H1 (cell line): ENCODE data around the gene MRPS10. TPM values are rescaled to one million over a fixed set of nuclear protein-coding genes. Genes with fewer than 3 reads are reported as not detected.

ENCODE experiments used
- CTCF ChIA-PET: fragments of 300-600 bp; sonication (Branson Sonifier 250); formaldehyde crosslinking; loops from one replicate; lab custom pipeline; 2021; ENCODE audit not compliant: partially characterized antibody; lab: Charles Lee
- POLR2A ChIA-PET: fragments of 300-600 bp; sonication (Branson Sonifier 250); formaldehyde crosslinking; loops from one replicate; lab custom pipeline; 2021; ENCODE audit warnings: inconsistent platforms; ENCODE audit not compliant: partially characterized antibody; lab: Charles Lee
- DNase-seq, 2 experiments: peaks; one replicate each; pipeline versions ENCODE4 v3.0.0 to v3.0.0-alpha.2; 2010 to 2022; ENCODE audit warnings: low spot score in 2 of 2, low read depth in 1 of 2, mixed read lengths in 1 of 2
- FAIRE-seq: peaks from 2 replicates; lab custom pipeline; 2011; peaks lifted over from hg19 to GRCh38; lab: Jason Lieb, UNC
- H2AFZ ChIP-seq: 2 replicates; pipeline ENCODE4 v1.8.1; 2012; ENCODE audit warnings: low read length, inconsistent platforms
- H2AK5ac ChIP-seq: 2 replicates; pipeline ENCODE4 v1.6.1; 2013; ENCODE audit warnings: low read depth, low read length
- H2BK120ac ChIP-seq: replicated peaks from 2 replicates; pipeline ENCODE3; 2013; ENCODE audit warnings: low read depth, low read length, inconsistent platforms
- H2BK12ac ChIP-seq: 2 replicates; pipeline ENCODE4 v1.6.1; 2013; ENCODE audit warnings: low read depth, low read length
- H2BK15ac ChIP-seq: 2 replicates; pipeline ENCODE4 v1.6.1; 2013; ENCODE audit warnings: low read length
- H2BK20ac ChIP-seq: 2 replicates; pipeline ENCODE4 v1.6.1; 2013; ENCODE audit warnings: low read length
- H2BK5ac ChIP-seq: 2 replicates; pipeline ENCODE4 v1.6.1; 2013; ENCODE audit warnings: low read depth, low read length
- H3K14ac ChIP-seq: 2 replicates; pipeline ENCODE4 v1.6.1; 2013; ENCODE audit warnings: inconsistent platforms; ENCODE audit not compliant: insufficient read length
- H3K18ac ChIP-seq: 2 replicates; pipeline ENCODE4 v1.6.1; 2013; ENCODE audit warnings: low read length; ENCODE audit errors: extremely low read depth
- H3K23ac ChIP-seq: 2 replicates; pipeline ENCODE4 v1.6.1; 2013; ENCODE audit warnings: inconsistent platforms; ENCODE audit not compliant: insufficient read length
- H3K23me2 ChIP-seq: 2 replicates; pipeline ENCODE4 v1.6.1; 2013; ENCODE audit warnings: low read depth, low read length
- H3K27ac ChIP-seq: 2 replicates; pipeline ENCODE4 v1.6.1; 2011; ENCODE audit warnings: low read depth, low read length, inconsistent platforms
- H3K27me3 ChIP-seq, 4 experiments: replicated peaks in 1 of 4; 1 replicate in 1 of 4; 2 replicates in 3 of 4; pipeline versions ENCODE4 v1.6.1 to v1.8.1; 2011 to 2013; ENCODE audit warnings: low read length in 3 of 4, mild to moderate bottlenecking in 3 of 4, inconsistent platforms in 2 of 4, mixed read lengths in 2 of 4, moderate library complexity in 1 of 4; ENCODE audit not compliant: control insufficient read depth in 3 of 4, insufficient read depth in 3 of 4; ENCODE audit errors: extremely low read depth in 1 of 4
- H3K36me3 ChIP-seq, 4 experiments: 2 replicates each; pipeline versions ENCODE4 v1.6.1 to v1.8.1; 2011 to 2013; ENCODE audit warnings: mild to moderate bottlenecking in 4 of 4, low read length in 3 of 4, moderate library complexity in 2 of 4, control low read depth in 1 of 4, inconsistent platforms in 1 of 4; ENCODE audit not compliant: insufficient read depth in 4 of 4, control insufficient read depth in 2 of 4
- H3K4ac ChIP-seq: replicated peaks from 2 replicates; pipeline ENCODE3; 2013; ENCODE audit warnings: low read length, low read depth, mixed read lengths, inconsistent platforms; ENCODE audit not compliant: insufficient read length
- H3K4me1 ChIP-seq, 4 experiments: replicated peaks in 1 of 4; 1 replicate in 1 of 4; 2 replicates in 3 of 4; pipeline versions ENCODE4 v1.6.1 to v1.8.1; 2011 to 2013; ENCODE audit warnings: low read length in 3 of 4, inconsistent platforms in 2 of 4, mixed read lengths in 1 of 4; ENCODE audit not compliant: insufficient read depth in 4 of 4, control insufficient read depth in 3 of 4
- H3K4me2 ChIP-seq, 2 experiments: 2 replicates each; pipeline versions ENCODE4 v1.6.1 to v1.8.1; 2011 to 2013; ENCODE audit warnings: low read depth in 2 of 2, low read length in 2 of 2, control low read depth in 1 of 2, inconsistent platforms in 1 of 2, mild to moderate bottlenecking in 1 of 2; ENCODE audit not compliant: insufficient read depth in 1 of 2
- H3K4me3 ChIP-seq, 4 experiments: fragments of 200-600, 300-600 bp in 1 of 4; sonication (generic), shearing (Covaris generic), sonication (Bioruptor Twin) in 1 of 4; 2 replicates each; pipeline versions ENCODE4 v1.5.1 to v1.8.1; 2011 to 2016; ENCODE audit warnings: low read length in 4 of 4, low read depth in 3 of 4, control low read depth in 2 of 4, inconsistent platforms in 2 of 4, mild to moderate bottlenecking in 2 of 4, mixed read lengths in 1 of 4, moderate library complexity in 1 of 4; ENCODE audit not compliant: insufficient read depth in 2 of 4; ENCODE audit errors: extremely low read depth in 1 of 4
- H3K56ac ChIP-seq: replicated peaks from 2 replicates; pipeline ENCODE3; 2013; ENCODE audit warnings: low read depth, mild to moderate bottlenecking, mixed read lengths, low read length, inconsistent platforms; ENCODE audit not compliant: insufficient read length
- H3K79me1 ChIP-seq: 2 replicates; pipeline ENCODE4 v1.6.1; 2013; ENCODE audit warnings: low read depth, low read length, control low read depth
- H3K79me2 ChIP-seq, 2 experiments: 2 replicates each; pipeline versions ENCODE4 v1.6.1 to v1.8.1; 2012 to 2013; ENCODE audit warnings: low read length in 2 of 2, mild to moderate bottlenecking in 2 of 2, inconsistent platforms in 1 of 2; ENCODE audit not compliant: insufficient read depth in 2 of 2, control insufficient read depth in 1 of 2
- H3K9ac ChIP-seq, 4 experiments: replicated peaks in 1 of 4; 1 replicate in 1 of 4; 2 replicates in 3 of 4; pipeline versions ENCODE4 v1.6.1 to v1.8.1; 2011 to 2013; ENCODE audit warnings: low read depth in 3 of 4, low read length in 3 of 4, control low read depth in 2 of 4, mild to moderate bottlenecking in 2 of 4, moderate library complexity in 2 of 4, inconsistent platforms in 1 of 4; ENCODE audit errors: extremely low read depth in 1 of 4
- H3K9me3 ChIP-seq, 2 experiments: 2 replicates each; pipeline versions ENCODE4 v1.6.1 to v1.8.1; 2012 to 2013; ENCODE audit warnings: mild to moderate bottlenecking in 2 of 2, moderate library complexity in 2 of 2, control low read depth in 1 of 2, inconsistent platforms in 1 of 2, low read depth in 1 of 2, low read length in 1 of 2, mixed read lengths in 1 of 2; ENCODE audit not compliant: insufficient read depth in 2 of 2
- H4K20me1 ChIP-seq, 2 experiments: replicated peaks in 1 of 2; 2 replicates each; pipeline versions ENCODE3 to v1.8.1; 2011 to 2013; ENCODE audit warnings: inconsistent platforms in 2 of 2, low read length in 2 of 2, mild to moderate bottlenecking in 1 of 2; ENCODE audit not compliant: insufficient read depth in 2 of 2, control insufficient read depth in 1 of 2
- H4K5ac ChIP-seq: 2 replicates; pipeline ENCODE4 v1.6.1; 2013; ENCODE audit warnings: low read length, low read depth, mixed read lengths, inconsistent platforms; ENCODE audit not compliant: insufficient read length
- H4K8ac ChIP-seq: 2 replicates; pipeline ENCODE4 v1.8.0; 2013; ENCODE audit warnings: mild to moderate bottlenecking, moderate library complexity, low read length, inconsistent platforms; ENCODE audit not compliant: insufficient read depth; ENCODE audit errors: extremely low read depth
- H4K91ac ChIP-seq: replicated peaks from 2 replicates; pipeline ENCODE3; 2013; ENCODE audit warnings: low read length, mixed read lengths, inconsistent platforms; ENCODE audit not compliant: insufficient read length
- BCL11A ChIP-seq, 2 experiments: IDR thresholded peaks; one replicate each; pipeline ENCODE4 v1.6.1; 2011; ENCODE audit warnings: low read depth in 2 of 2, low read length in 2 of 2, mild to moderate bottlenecking in 2 of 2
- BRCA1 ChIP-seq: IDR thresholded peaks from 2 replicates; pipeline ENCODE4 v1.6.1; 2012; ENCODE audit warnings: low read depth, low read length, improper control_type of control experiment
- CEBPB ChIP-seq: IDR thresholded peaks from 2 replicates; pipeline ENCODE4 v1.6.1; 2012; ENCODE audit warnings: low read depth, low read length
- CHD2 ChIP-seq: IDR thresholded peaks from 2 replicates; pipeline ENCODE4 v1.6.1; 2012; ENCODE audit warnings: low read length, improper control_type of control experiment
- CTBP2 ChIP-seq: IDR thresholded peaks from 2 replicates; pipeline ENCODE4 v1.7.0; 2011; ENCODE audit warnings: borderline replicate concordance, mild to moderate bottlenecking, moderate library complexity, mixed read lengths, low read length; ENCODE audit not compliant: insufficient read depth, insufficient read length
- GABPA ChIP-seq: IDR thresholded peaks from 2 replicates; pipeline ENCODE4 v1.6.1; 2011; ENCODE audit warnings: mild to moderate bottlenecking, low read length, moderate library complexity, borderline replicate concordance; ENCODE audit not compliant: insufficient read depth
- HDAC2 ChIP-seq, 2 experiments: fragments of 300-600 bp in 1 of 2; sonication (generic) in 1 of 2; IDR thresholded peaks; 2 replicates each; pipeline ENCODE4 v1.6.1; 2011 to 2012; ENCODE audit warnings: low read depth in 2 of 2, low read length in 2 of 2, mild to moderate bottlenecking in 2 of 2, moderate library complexity in 2 of 2, borderline replicate concordance in 1 of 2, inconsistent platforms in 1 of 2
- JUN ChIP-seq: IDR thresholded peaks from 2 replicates; pipeline ENCODE4 v1.6.1; 2011; ENCODE audit warnings: low read depth, mild to moderate bottlenecking, improper control_type of control experiment, low read length
- JUND ChIP-seq: IDR thresholded peaks from 2 replicates; pipeline ENCODE4 v1.6.1; 2011; ENCODE audit warnings: mild to moderate bottlenecking, improper control_type of control experiment, low read length
- RFX5 ChIP-seq: IDR thresholded peaks from 2 replicates; pipeline ENCODE4 v1.6.1; 2011; ENCODE audit warnings: low read depth, low read length, improper control_type of control experiment, borderline replicate concordance
- TAF1 ChIP-seq: IDR thresholded peaks from 2 replicates; pipeline ENCODE4 v1.6.1; 2011; ENCODE audit warnings: mild to moderate bottlenecking, low read depth, low read length
- WGBS, 2 experiments: shearing (Covaris generic) in 1 of 2; methylation state at CpG; one replicate each; pipeline versions ENCODE4 v1.1.6 to v1.1.7; 2013 to 2015; ENCODE audit warnings: low lambda C conversion rate in 2 of 2, mixed read lengths in 2 of 2, inconsistent platforms in 1 of 2, low coverage in 1 of 2, missing lambda C conversion rate in 1 of 2; ENCODE audit not compliant: insufficient replicate concordance in 2 of 2, insufficient coverage in 1 of 2, insufficient read length in 1 of 2; ENCODE audit errors: extremely low coverage in 1 of 2, missing lambda C conversion rate in 1 of 2; 5-methylcytosine and 5-hydroxymethylcytosine counted together
- polyA plus RNA-seq, 7 experiments: library from polyadenylated mRNA; depleted of rRNA in 3 of 7; stranded (reverse) in 5 of 7; unstranded in 2 of 7; fragments of >200 nt in 5 of 7; fragments of 200-250 nt in 2 of 7; gene quantifications; 1 replicate in 5 of 7; 2 replicates in 1 of 7; 4 replicates in 1 of 7; pipeline versions ENCODE4 v1.2.1 to v1.2.3, GENCODE V29; 2011 to 2013; ENCODE audit warnings: missing spikeins in 2 of 7, mixed read lengths in 2 of 7
- total RNA-seq: library from RNA; stranded (reverse); fragmentation: NEBNext Ultra II Directional; extraction: Animal tissue kit (Norgen Biotek cat#: 25700); gene quantifications from 2 replicates; pipeline ENCODE4 v1.2.1, GENCODE V29; 2021
- TF ChIP-seq, protein P1 (sequence below): IDR thresholded peaks from 2 replicates; pipeline ENCODE4 v1.6.1; 2012; ENCODE audit warnings: inconsistent platforms

MRPS10 gene
- total and polyA plus RNA-seq, 2 of the 8 experiments (the other 6 are each of a cell fraction or from before 2014, with no cell fraction given) = 20.5 to 33.6 TPM

DNA sequence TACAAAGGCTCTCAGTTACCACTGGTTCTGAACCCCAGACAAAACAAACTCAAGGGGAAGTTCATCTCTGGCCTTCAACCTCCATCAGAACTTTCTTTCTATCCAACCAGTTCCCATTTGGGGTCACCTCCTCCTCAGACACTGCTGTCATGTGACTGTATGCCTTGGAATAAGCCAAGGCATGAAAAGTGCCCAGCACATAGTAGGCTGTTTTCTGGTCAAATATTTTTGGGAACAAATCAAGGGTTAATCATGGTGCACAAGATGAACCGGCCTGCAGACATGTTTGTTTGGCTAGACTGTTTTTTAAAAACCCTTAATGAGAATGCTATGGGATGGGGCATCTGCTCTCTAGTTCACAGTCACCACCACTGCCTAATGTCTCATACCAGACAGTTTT lies 48.9 kb upstream of the MRPS10 start:
- Histone ChIP-seq H3K9ac (no peak overlapping the region), H4K5ac (no peak overlapping the region), H2BK20ac (no peak overlapping the region), H3K36me3 (peaks cover 2 to 14% (median 4%) of the 10 kb centered on the region in 4 experiments; a peak in 4 of 8 replicates), H3K23me2 (no peaks in the 10 kb centered on the region), H2AK5ac (no peak overlapping the region), H3K4me1 (peaks cover 0 to 2% (median 0%) of the 10 kb centered on the region in 4 experiments; a peak in 2 of 7 replicates), H2AFZ (no peak overlapping the region), H2BK15ac (no peak overlapping the region), H3K4ac (no peak overlapping the region), H3K79me1 (no peaks in the 10 kb centered on the region; the same call in 1 of the 2 replicates), H3K27ac (no peak overlapping the region), H3K79me2 (no peaks in the 10 kb centered on the region), H2BK120ac (no peak overlapping the region), H3K27me3 (no peaks in the 10 kb centered on the region), H3K56ac (no peak overlapping the region), H3K4me2 (no peak overlapping the region), H4K8ac (no peak overlapping the region), H3K9me3 (no peaks in the 10 kb centered on the region), H3K18ac (no peak overlapping the region), H3K14ac (no peak overlapping the region), H3K4me3 (no peak overlapping the region), H3K23ac (no peak overlapping the region), H4K20me1 (peaks cover 0 to 1% of the 10 kb centered on the region in 2 experiments), H2BK12ac (no peak overlapping the region), H4K91ac (no peak overlapping the region), H2BK5ac (no peak overlapping the region)
- WGBS, 2 experiments = 87% methylated on average over 1 of the region's 1 CpG; no CpG with 5 or more reads in 1 of the 2 experiments
- FAIRE-seq (no peak), DNase-seq (no peak)
- POLR2A ChIA-PET = interaction anchor here (0.5 kb wide), 1 partner anchor 27 kb away, joined by 5 read pairs; no protein-coding TSS in a partner anchor
- no peak for TF ChIP-seq CEBPB
- no peak for TF ChIP-seq CHD2
- TF ChIP-seq, protein P1, sequence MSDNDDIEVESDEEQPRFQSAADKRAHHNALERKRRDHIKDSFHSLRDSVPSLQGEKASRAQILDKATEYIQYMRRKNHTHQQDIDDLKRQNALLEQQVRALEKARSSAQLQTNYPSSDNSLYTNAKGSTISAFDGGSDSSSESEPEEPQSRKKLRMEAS = no peak
- TF ChIP-seq JUND = no peak
- TF ChIP-seq BRCA1 = no peak
- no peak for TF ChIP-seq CTBP2
- TF ChIP-seq HDAC2 (IDR thresholded peaks at IDR 0.05; ENCODE audit: borderline replicate concordance in 1 of 2, low read depth in 2 of 2, low read length in 2 of 2) = no peak
- no peak for TF ChIP-seq BCL11A (IDR thresholded peaks at IDR 0.05; ENCODE audit: low read depth in 2 of 2, low read length in 2 of 2)
- no peak for TF ChIP-seq RFX5
- no peak for TF ChIP-seq JUN
- no peak for TF ChIP-seq GABPA
- no peak for TF ChIP-seq TAF1
- CTCF ChIA-PET = interaction anchor here (1.1 to 2.0 kb wide), 2 partner anchors 24 to 281 kb away, joined by 3 to 8 read pairs; no protein-coding TSS in a partner anchor
